H1 (cell line): ENCODE data around the gene USP7.

Experiments
- ATF3 ChIP-seq: IDR thresholded peaks from 2 replicates; pipeline ENCODE4 v1.6.1; 2011; ENCODE audit warnings: low read depth, mild to moderate bottlenecking, low read length; ENCODE audit not compliant: insufficient read depth
- CREB1 ChIP-seq: IDR thresholded peaks from 2 replicates; pipeline ENCODE4 v1.6.1; 2012; ENCODE audit warnings: inconsistent platforms
- CTCF ChIP-seq, 3 experiments: IDR thresholded peaks; 1 replicate in 2 of 3; 2 replicates in 1 of 3; pipeline versions ENCODE4 v1.5.1 to v1.6.1; 2011; ENCODE audit warnings: low read length in 3 of 3, mild to moderate bottlenecking in 3 of 3, inconsistent platforms in 2 of 3, low read depth in 1 of 3, moderate library complexity in 1 of 3; ENCODE audit not compliant: insufficient read depth in 1 of 3; ENCODE audit errors: control extremely low read depth in 1 of 3
- EP300 ChIP-seq, 2 experiments: IDR thresholded peaks; 1 replicate in 1 of 2; 2 replicates in 1 of 2; pipeline ENCODE4 v1.6.1; 2011 to 2012; ENCODE audit warnings: low read depth in 2 of 2, low read length in 2 of 2, mild to moderate bottlenecking in 2 of 2, borderline replicate concordance in 1 of 2, inconsistent platforms in 1 of 2, moderate library complexity in 1 of 2
- HDAC2 ChIP-seq, 2 experiments: fragments of 300-600 bp in 1 of 2; sonication (generic) in 1 of 2; IDR thresholded peaks; 2 replicates each; pipeline ENCODE4 v1.6.1; 2011 to 2012; ENCODE audit warnings: low read depth in 2 of 2, low read length in 2 of 2, mild to moderate bottlenecking in 2 of 2, moderate library complexity in 2 of 2, borderline replicate concordance in 1 of 2, inconsistent platforms in 1 of 2
- JUND ChIP-seq: IDR thresholded peaks from 2 replicates; pipeline ENCODE4 v1.6.1; 2011; ENCODE audit warnings: mild to moderate bottlenecking, improper control_type of control experiment, low read length
- NRF1 ChIP-seq: IDR thresholded peaks from 2 replicates; pipeline ENCODE4 v1.6.1; 2011; ENCODE audit warnings: mild to moderate bottlenecking, low read depth, low read length, improper control_type of control experiment
- POLR2A ChIP-seq, 2 experiments: IDR thresholded peaks; 1 replicate in 1 of 2; 2 replicates in 1 of 2; pipeline ENCODE4 v1.6.1; 2011; ENCODE audit warnings: low read depth in 2 of 2, low read length in 2 of 2, mild to moderate bottlenecking in 2 of 2; ENCODE audit errors: control extremely low read depth in 1 of 2
- POLR2AphosphoS5 ChIP-seq: IDR thresholded peaks from 2 replicates; pipeline ENCODE4 v1.6.1; 2011; ENCODE audit warnings: low read depth, low read length
- SAP30 ChIP-seq: fragments of 300-600 bp; sonication (generic); IDR thresholded peaks from 2 replicates; pipeline ENCODE4 v1.7.1; 2012; ENCODE audit warnings: low read length, moderate library complexity, mild to moderate bottlenecking, inconsistent platforms; ENCODE audit not compliant: insufficient read depth, insufficient replicate concordance
- TEAD4 ChIP-seq: IDR thresholded peaks from 2 replicates; pipeline ENCODE4 v1.6.1; 2012; ENCODE audit warnings: low read depth, low read length, inconsistent platforms, mixed read lengths
- ZNF274 ChIP-seq: IDR thresholded peaks from 2 replicates; pipeline ENCODE4 v1.7.0; 2012; ENCODE audit warnings: low read length, borderline replicate concordance; ENCODE audit errors: extremely low read depth
- TF ChIP-seq, protein P1 (sequence below): IDR thresholded peaks from 2 replicates; pipeline ENCODE4 v1.6.1; 2012; ENCODE audit warnings: low read length, inconsistent platforms
- TF ChIP-seq, protein P2 (sequence below): IDR thresholded peaks from 2 replicates; pipeline ENCODE4 v1.6.1; 2011; ENCODE audit warnings: low read length, improper control_type of control experiment

DNA sequence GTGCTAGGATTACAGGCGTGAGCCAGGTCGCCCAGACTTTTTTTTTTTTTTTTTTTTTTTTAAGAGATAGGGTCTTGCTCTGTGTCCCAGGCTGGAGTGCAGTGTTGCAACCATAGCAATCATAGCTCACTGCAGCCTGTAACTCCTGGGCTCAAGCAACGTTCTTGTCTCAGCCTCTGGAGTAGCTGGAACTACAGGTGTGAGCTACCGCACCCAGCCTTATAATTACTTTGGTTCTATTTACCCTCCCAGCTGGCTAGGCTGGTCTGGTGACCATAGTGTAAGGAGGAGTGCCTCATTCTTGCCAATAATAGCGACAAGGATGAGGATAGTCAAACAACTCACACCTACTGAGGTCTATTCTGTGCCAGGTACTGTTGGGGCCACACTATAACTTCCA lies 39.6 kb upstream of the USP7 start:
- TF ChIP-seq NRF1 (no peak), POLR2A (IDR thresholded peaks at IDR 0.05; ENCODE audit: control extremely low read depth in 1 of 2, low read depth in 2 of 2, low read length in 2 of 2) (no peak), SAP30 (no peak), JUND (no peak), CTCF (IDR thresholded peaks at IDR 0.05; ENCODE audit: control extremely low read depth in 1 of 3, insufficient read depth in 1 of 3, low read depth in 1 of 3, low read length in 3 of 3) (no peak), HDAC2 (IDR thresholded peaks at IDR 0.05; ENCODE audit: borderline replicate concordance in 1 of 2, low read depth in 2 of 2, low read length in 2 of 2) (no peak), POLR2AphosphoS5 (no peak), EP300 (IDR thresholded peaks at IDR 0.05; ENCODE audit: borderline replicate concordance in 1 of 2, low read depth in 2 of 2, low read length in 2 of 2) (no peak), ZNF274 (no peak), ATF3 (no peak), TEAD4 (no peak), CREB1 (no peak)
- TF ChIP-seq, protein P1, sequence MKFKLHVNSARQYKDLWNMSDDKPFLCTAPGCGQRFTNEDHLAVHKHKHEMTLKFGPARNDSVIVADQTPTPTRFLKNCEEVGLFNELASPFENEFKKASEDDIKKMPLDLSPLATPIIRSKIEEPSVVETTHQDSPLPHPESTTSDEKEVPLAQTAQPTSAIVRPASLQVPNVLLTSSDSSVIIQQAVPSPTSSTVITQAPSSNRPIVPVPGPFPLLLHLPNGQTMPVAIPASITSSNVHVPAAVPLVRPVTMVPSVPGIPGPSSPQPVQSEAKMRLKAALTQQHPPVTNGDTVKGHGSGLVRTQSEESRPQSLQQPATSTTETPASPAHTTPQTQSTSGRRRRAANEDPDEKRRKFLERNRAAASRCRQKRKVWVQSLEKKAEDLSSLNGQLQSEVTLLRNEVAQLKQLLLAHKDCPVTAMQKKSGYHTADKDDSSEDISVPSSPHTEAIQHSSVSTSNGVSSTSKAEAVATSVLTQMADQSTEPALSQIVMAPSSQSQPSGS: no peak
- TF ChIP-seq, protein P2, sequence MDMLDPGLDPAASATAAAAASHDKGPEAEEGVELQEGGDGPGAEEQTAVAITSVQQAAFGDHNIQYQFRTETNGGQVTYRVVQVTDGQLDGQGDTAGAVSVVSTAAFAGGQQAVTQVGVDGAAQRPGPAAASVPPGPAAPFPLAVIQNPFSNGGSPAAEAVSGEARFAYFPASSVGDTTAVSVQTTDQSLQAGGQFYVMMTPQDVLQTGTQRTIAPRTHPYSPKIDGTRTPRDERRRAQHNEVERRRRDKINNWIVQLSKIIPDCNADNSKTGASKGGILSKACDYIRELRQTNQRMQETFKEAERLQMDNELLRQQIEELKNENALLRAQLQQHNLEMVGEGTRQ: no peak
